Islet of Langerhans (tissue), 1 donor: ENCODE results near the gene PABPC1L.

Experiments
- FAIRE-seq: peaks from one replicate; lab custom pipeline; 2011; peaks lifted over from hg19 to GRCh38; lab: Jason Lieb, UNC

Gene PABPC1L

DNA sequence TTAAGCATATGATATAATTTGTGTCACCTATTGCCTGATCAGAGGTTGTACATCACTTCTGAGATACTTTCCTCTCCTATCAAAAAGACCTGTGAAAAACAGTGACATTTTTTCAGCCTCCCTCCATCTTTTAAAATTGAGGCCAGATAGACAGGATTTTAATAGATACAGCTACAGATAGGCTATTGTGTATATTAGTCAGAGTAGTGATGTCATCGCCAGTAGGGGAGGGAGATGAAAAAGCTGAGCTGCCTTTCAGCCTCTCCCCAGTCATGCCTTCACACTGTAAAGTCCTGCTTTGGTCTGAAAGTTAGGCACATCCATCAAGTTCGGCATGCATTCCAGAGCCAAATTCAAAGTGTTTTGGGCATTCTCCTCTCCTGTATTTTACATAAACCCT is 7.9 kb upstream of the PABPC1L start:
- no peak for FAIRE-seq

DNA sequence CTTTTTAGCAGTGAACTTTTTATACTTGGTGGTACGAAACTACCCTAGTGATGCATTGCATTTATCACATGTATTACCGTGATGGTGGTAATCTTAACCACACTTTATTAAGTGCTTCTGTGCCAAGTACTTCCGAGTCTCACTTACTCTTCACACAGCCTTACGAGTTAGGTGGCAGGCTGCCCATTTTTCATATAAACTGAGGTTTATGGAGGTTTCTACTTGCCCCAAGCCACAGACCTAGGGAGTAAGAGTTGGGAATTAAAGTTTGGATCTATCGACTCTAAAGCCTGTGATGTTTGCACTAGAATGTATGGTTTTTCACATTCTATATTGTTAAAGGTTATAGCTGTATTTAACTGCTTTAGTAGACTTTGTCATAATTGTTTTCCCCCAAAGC is 5.5 kb upstream of the PABPC1L start:
- no peak for FAIRE-seq

DNA sequence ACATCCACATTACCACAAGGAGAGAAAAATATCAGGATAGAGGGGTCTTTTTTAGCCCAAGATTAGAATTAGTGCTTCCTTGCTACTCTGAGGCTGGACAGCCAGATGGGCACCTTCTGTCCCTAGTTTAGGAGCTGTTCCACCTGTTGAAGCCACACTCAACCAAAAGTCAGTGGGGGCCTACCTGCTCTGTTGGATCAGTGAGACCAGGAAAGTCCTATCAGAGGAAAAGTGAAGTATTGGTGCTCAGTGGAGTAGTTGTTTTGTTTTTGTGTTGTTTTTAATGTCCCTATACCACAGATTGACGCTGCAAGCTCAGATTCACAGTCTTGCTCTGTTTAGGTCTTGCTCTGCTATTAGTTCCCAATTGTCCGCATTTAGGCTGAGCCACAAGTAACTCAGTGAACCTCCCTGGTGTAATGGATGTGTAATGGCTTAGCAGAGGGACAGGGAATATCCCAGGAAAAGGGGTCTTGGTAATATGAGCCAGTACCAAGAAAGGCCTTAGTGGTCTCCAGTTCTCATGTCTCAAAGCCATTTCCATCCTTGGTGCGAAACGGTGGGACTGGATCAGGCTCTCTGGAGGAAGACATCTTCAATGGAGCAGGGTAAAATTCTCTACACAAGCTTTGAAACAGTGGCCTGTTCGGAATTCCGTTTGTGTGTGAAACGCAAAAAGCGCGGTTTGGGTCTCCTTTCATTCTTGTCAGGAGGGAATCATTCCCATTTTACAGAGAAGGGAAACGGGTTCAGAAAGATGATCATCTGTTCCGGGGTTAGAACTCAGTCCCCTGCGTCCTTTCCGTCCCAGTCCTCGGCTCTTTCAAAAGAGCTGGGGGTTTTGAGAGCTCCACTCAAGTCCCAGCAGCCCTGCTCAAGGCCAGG is 631 bp upstream of the PABPC1L start:
- no peak for FAIRE-seq

DNA sequence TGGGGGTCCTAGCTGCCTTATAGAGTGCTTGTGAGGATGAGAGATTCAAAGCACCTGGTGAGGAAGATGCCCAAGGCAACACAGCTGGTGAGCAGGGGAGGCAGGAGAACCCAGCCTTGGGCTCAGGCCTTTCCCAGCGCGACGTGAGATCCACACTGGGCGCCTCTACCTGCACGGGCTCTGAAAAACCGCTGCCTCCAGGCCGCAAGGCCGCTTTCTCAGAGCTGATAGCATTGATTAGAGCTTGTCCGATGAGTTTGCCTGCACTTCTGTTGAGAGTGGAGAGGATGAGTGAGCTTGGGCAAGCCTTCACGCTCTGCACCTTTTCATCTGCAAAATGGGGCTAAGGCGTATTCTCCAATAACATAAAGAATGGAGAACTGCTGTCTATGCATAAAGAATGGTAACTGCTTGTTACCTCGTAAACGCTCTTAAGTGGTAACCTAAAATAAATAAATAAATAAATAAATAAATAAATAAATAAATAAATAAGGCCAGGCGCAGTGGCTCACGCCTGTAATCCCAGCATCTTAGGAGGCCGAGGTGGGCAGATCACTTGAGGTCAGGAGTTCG is 916 bp downstream of the PABPC1L start:
- FAIRE-seq, result no peak

DNA sequence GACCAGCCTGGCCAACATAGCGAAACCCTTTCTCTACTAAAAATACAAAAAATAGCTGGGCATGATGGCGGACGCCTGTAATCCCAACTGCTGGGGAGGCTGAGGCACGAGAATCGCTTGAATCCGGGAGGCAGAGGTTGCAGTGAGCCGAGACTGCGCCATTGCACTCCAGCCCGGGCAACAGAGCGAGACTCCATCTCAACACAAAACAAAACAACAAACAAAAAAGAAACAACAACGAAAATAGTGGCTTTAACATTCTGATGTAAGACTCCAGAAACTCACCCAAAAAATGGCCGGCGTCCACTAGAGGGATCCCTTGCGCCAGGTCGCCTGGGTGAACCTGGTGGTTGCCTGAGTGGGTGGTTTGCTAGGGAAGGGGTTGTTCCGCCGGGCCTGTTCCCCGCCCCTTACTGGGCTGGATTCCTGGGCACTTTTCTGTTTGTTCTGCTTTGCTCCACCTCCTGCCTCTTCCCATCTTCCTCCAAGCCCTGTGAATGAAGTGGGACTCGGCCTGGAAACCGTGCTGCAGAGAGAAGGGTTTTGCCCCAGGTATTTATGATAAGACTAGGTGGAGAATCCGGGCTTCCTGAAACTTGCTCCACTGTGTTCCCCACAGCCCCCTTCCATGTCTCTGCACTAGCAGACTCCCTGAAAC is 1.5 kb downstream of the PABPC1L start:
- FAIRE-seq, result no peak

DNA sequence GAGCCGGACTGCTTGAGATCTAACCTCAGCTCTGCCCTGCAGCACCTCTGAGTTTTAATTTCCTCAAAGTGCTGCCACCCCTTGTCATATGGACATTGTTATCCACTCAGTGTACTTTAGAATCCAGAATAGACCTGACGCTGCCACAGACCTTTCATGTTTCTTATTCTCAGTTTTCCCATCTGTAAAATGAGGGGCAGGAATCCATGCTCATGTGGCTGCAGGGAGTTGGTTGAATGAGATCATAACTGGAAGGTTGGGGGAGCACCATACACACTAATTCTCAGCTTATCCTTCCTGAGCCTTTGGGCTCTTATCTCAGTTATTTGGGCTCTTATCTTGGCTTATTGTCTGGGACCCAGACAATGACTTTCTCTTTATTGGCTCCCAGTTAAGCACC is 2.3 kb downstream of the PABPC1L start:
- FAIRE-seq, result no peak

DNA sequence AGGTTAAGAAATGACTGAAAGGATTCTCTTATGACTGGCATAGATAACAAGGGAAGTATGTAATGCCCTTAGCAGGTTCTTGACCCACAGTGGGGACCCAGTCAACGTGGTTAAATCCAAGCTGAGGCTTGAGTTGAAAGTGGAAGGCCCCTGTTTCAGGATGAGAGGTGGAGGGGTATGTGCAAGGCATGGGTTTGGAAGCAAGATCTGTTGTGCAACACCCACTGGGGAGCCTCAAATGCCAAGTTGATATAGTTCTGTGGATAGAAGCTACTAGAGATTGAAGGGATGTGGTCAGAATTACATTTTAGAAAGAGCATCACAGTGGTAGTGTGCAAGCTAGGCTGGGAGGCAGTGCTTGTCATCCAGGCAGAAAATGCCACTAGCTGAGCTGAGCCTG is 5.1 kb downstream of the PABPC1L start:
- no peak for FAIRE-seq

DNA sequence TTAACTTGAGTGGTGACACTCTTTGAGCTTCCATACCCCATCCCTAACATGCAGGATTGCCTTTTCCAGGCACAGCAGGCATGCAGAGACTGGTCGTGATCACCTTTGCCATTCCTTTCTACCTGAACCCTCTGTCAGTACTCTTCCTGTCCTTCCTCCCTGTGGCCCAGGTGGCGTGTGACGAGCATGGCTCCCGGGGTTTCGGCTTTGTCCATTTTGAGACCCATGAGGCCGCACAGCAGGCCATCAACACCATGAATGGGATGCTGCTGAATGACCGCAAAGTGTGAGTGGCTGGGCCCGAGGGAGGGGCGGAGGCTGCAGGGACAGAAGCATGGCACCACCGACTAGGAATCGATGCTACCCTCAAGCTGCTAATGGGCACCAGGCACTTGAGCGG is 6.7 kb downstream of the PABPC1L start:
- no peak for FAIRE-seq

DNA sequence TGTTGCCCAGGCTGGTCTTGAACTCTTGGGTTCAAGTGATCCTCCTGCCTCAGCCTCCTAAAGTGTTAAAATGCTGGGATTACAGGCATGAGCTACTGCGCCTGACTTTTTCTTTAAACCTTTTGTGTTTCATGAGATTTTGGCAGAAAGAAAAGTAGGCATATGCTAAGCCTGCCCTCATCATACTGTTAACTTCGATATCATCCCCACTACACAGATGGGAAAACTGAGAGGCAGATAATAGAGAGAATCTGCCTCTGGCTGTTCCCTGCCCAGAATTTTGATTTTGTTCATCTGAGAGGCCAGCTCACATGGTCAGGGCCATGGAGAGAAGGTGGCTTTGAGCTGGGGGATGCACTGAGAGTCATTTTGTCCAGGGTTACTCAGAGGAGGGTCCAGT is 7.5 kb downstream of the PABPC1L start:
- no peak for FAIRE-seq

DNA sequence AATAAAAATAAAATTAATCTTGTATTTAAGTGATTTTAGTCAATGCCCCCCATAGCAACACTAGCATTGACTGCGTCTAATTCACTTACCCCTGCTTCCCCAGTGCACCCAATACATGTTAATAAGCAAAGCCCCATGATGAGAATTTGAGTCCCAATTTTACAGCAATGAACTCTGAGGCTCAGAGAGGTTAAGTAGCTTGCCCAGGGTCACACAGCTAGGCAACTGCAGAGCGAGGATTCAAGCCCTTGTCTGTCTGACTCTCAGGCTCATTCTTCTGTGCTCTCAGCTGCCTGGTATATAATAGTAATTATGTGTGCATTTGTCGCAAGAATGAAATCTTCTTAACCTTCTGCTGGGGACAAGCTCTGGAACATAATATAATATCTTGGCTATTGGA is 8.5 kb downstream of the PABPC1L start:
- no peak for FAIRE-seq

DNA sequence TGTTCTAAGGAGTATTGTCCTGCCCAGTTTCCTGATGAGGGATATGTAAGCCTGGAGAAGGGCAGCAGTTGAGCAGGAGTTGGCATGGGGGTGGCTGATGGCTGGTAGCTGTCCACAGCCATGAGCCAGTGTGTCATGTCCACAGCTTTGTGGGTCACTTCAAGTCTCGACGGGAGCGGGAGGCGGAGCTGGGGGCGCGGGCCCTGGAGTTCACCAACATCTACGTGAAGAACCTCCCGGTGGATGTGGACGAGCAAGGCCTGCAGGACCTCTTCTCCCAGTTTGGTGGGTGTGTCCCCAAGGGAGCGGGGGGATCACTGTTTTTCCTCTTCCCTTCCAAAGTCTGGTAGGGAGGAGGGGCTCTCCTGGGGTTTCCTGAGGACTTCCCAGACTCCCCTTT is 8.9 kb downstream of the PABPC1L start:
- FAIRE-seq, result no peak

DNA sequence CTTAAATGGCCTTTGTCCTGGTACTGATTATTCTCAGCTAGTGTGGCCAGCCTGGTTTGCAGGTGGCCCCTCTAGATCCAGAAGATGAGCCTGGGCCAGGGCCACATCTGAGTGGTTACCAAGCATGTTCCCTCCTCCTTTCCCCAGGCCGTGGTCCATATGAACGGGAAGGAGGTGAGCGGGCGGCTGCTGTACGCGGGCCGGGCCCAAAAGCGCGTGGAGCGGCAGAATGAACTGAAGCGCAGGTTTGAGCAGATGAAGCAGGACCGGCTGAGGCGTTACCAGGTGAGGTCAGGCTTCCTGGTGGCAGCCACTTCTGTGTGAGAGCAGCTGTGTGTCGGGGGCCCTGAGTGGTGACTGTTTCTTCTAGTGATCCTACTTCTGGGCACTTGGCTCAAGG is 11.6 kb downstream of the PABPC1L start:
- no peak for FAIRE-seq

DNA sequence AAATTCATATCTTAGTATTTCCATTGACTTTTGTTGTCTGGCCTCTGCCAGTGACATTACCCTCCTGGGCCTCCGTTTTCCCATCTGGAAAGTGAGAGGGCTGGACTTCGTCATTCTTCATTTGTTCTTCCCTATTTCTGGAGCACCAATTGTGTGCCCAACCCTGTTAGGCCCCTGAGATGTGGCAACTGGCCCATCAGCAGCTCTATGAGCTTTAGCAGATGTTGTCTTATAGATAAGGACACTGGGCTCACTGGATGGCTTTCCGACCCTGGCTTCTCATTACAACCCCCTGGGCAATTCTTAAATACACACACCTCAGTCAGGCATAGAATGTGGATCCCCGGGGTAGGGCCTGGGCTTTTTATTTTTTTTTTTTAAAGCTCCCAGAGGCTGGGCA is 14.7 kb downstream of the PABPC1L start:
- FAIRE-seq, result no peak

DNA sequence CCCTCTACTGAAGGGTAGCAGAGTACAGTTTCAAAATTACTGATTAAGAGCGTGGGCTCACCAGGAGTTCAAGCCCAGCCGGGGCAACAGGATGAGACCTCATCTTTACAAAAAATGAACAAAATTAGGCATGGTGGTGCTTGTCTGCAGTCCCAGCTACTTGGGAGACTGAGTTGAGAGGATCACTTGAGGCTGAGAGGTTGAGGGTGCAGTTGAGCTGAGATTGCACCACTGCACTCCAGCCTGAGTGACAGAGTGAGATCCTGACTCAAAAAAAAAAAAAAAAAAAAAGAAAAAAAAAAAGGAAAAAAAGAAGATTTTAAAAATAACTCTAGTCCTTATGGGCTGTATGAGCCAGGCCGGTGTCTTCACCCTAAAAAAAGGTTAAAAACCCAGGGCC is 18.7 kb downstream of the PABPC1L start:
- FAIRE-seq, result no peak

DNA sequence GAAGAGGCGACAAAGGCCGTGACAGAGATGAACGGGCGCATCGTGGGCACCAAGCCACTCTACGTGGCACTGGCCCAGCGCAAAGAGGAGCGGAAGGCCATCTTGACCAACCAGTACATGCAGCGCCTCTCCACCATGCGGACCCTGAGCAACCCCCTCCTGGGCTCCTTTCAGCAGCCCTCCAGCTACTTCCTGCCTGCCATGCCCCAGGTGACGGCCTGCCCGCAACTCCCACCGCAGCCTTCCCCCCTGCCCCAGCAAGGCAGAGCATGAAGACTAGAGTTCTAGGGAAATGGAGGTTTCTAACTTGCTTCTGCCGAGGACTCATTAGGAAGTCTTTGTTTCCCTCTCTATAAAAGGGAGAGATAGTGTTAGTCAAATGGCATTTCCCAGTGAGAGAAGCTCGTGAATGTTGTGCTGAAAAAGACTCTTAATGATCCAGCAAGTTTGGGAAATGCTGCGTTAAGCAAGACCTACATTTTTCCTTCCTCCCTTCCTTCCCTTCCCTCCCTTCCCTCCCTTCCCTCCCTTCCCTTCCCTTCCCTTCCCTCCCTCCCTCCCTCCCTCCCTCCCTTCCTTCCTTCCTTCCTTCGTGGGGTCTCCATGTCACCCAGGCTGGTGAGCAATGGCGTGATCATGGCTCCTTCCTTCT is 20.8 kb downstream of the PABPC1L start:
- FAIRE-seq, result no peak

DNA sequence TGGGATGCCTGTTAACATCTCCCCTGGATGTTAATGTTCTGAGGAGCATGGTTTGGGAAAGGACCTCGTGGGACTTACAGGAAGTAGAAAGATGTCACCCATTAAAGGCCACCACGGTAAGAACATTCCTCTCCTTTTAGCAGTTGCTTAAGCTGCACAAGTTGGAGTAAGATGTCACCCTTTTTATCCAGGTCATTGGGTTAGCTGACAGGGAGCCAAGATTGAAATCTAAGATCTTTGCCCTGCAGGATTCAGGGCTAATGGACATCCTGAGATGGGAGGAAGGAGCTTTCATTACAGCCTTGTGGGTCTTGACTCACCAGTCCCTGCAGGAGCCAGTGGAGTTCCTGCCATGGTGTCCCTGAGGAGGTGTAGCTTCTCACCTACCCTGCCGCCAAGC is 22.1 kb downstream of the PABPC1L start:
- no peak for FAIRE-seq

DNA sequence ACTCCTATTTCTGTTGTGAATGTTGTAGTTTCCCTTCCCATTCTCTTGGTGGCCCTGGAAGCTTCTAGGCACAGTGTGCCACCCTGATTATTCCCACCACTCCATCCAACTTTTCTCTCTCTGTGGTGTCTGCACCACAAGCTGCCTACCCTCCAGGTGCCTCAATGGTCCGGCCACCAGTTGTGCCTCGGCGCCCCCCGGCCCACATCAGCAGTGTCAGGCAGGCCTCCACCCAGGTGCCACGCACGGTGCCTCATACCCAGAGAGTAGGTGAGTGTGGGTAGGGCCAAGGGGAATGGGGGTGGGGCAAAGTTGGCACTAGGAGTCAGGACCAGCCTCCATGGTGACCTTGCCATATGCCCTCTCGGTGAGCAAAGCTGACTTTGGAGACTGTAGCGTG is 23.1 kb downstream of the PABPC1L start:
- FAIRE-seq, result no peak

DNA sequence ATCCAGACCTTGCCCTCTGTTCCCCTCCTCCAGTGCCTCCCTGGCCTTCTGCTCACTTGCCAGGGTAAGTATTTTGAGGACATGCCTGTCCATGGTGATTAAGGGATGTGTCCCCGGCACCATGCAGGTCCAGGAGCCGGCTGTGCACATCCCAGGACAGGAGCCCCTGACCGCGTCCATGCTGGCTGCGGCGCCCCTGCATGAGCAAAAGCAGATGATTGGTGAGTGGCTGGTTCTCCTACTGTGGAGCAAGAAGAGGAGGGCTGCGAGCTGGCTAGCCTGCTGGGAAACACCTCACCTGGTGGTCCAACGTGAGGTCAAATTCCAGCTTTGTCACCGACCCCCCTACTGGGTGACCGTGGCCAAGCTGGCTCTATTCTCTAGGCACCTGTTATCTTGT is 26.6 kb downstream of the PABPC1L start:
- FAIRE-seq, result no peak

DNA sequence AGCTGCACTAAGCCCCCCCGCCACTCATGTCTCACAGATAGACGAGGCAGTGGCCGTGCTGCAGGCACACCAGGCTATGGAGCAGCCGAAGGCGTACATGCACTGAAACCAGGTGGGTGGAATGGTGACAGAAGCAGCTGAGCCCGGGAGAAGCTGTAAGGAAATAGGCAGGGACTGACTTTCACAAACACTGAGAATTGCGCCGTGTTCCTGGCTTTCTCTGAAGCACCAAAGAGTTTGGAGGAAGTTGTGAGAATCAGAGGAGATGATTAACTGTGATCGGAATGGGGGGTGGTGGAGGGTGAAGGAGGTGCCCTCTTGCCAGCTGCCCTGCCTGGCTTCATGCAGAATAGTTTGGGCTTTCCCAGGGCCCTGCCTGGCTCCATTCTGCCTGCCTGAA is 28.8 kb downstream of the PABPC1L start:
- FAIRE-seq, result no peak

DNA sequence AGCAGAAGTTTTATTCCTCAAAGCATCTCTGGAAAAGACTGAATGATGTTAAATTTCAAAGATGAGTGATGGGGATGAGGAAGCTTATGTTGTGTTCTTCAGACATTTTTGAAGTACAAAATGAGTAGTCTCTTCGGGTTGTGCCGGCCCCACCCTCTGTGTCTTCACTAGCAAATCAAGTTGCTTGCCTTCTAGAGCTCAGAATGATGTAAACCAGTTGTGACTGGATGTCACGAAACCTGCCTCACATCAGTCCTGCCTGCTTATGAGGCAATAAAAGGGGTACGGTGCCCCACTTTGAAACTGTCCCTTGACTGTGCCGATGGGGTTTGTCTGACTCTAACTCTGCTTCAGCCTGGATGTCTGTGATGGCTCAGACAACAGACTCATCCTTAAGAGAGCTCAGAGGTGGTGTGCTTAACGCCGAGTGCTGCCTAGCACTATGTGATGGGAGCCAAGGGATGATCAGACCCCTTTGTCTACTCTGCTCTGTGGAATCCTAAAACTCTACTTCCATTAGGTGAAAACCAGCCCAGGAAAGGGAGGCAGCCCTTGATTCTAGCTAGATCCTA is 31.3 kb downstream of the PABPC1L start:
- no peak for FAIRE-seq

DNA sequence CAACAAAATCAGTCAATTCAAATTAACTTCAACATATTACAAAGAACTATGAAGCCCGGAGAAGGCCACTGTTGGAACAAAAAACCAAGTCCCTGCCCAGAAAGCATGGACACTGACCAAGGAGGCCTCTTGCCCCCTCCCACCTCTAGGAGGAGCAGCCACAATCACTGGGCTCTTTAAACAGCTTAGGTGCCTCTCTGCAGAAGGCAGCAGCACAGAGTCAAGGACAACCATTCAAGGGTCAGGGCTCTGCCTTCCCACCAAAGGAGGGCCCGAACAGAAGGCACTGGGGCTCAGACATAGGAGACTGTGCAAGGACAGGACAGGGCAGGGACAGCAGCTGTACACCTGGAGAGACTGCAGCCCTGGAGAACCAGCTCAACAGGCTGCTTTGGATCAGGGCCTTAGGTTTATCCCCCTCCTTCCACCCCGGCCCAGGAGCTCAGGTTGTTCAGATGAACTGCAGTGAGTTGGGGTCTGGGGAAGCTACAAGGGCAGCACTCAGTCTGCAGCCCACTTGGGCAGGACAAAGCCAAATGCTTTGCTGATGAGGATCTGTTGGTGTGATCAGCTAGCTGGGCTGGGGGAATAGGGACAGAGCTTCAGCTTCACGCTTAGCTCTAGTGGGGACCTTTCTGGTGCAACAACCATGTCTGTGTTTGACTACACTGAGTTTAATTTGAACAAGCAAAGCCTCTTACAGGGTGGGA is 32.6 kb downstream of the PABPC1L start:
- FAIRE-seq, result no peak

DNA sequence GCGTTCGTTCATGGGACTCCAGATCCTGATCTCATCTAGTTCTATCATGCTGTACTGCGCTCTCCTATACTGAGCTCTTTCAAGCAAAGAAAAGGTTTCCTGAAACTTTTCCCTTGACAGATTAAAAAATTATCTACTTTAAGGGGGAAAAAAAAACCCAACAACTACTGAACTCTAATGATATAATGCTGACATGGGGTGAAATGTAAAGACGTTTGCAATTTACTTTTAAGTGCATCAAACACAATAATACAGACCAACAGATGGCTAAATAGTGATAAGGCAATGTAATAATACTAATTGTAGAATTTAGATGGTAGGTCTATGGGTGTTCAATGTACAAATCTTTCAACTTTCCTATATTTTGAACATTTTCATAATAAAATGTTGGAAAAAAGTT is 34.0 kb downstream of the PABPC1L start:
- FAIRE-seq, result no peak
